GM12864 (cell line): ENCODE results near the gene TMEM129.
"Not testable (repeated sequence)": the region's sequence is repeated elsewhere in the genome, so short reads cannot be mapped to it uniquely, and the experiment has no call there.

ENCODE experiments used
- DNase-seq: peaks from one replicate; pipeline ENCODE4 v3.0.0-alpha.2; 2011; ENCODE audit warnings: low read depth
- H3K4me3 ChIP-seq: 2 replicates; pipeline ENCODE4 v1.5.1; 2011; ENCODE audit warnings: mild to moderate bottlenecking, low read depth, low read length, control low read depth
- CTCF ChIP-seq: IDR thresholded peaks from 2 replicates; pipeline ENCODE4 v1.5.1; 2011; ENCODE audit warnings: low read depth, mild to moderate bottlenecking, moderate library complexity, low read length, control low read depth, inconsistent platforms; ENCODE audit errors: missing control alignments

TMEM129 gene

GRCh38 chr4:1675136-1675801, 45.9 kb downstream of the TMEM129 start:
- TF ChIP-seq CTCF = no peak
- DNase-seq = no peak
- no peak overlapping the region for H3K4me3 ChIP-seq

- TF ChIP-seq CTCF = no peak
Measured at GRCh38 chr4:1674682-1675081, 46.4 kb downstream of the TMEM129 start.

GRCh38 chr4:1673671-1674070, 47.5 kb downstream of the TMEM129 start:
- TF ChIP-seq CTCF = no peak
- no peak for DNase-seq
- H3K4me3 ChIP-seq = no peak overlapping the region

More at GRCh38 chr4:1674682-1675081, 46.4 kb downstream of the TMEM129 start:
- DNase-seq = no peak
- no peak overlapping the region for H3K4me3 ChIP-seq

GRCh38 chr4:1671011-1671410, 50.1 kb downstream of the TMEM129 start:
- H3K4me3 ChIP-seq, DNase-seq: not testable (repeated sequence)

- H3K4me3 ChIP-seq = no peak overlapping the region
- no peak for TF ChIP-seq CTCF
- DNase-seq = no peak
Measured at GRCh38 chr4:1670279-1670678, 50.8 kb downstream of the TMEM129 start.

DNA sequence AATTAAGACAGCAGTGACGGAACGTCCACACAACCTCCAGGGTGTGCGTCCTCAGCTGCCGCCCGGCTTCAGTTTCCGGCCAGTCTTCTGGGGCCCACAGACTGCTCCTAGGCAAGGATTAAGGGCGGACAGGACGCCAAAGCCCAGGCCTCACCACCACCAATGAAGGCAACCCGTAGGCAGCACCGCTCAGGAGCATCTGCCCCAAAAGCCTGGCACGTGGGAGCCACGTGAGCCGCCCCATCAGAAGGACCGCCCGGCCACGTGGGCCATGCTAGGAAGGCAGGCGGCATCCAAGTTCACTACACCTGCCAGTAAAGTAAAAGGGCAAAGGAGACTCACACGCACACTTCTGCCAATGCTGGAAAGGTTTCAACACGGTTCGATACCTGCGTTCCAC, 51.3 kb downstream of the TMEM129 start:
- DNase-seq = no peak
- TF ChIP-seq CTCF = no peak
- no peak overlapping the region for H3K4me3 ChIP-seq

DNA sequence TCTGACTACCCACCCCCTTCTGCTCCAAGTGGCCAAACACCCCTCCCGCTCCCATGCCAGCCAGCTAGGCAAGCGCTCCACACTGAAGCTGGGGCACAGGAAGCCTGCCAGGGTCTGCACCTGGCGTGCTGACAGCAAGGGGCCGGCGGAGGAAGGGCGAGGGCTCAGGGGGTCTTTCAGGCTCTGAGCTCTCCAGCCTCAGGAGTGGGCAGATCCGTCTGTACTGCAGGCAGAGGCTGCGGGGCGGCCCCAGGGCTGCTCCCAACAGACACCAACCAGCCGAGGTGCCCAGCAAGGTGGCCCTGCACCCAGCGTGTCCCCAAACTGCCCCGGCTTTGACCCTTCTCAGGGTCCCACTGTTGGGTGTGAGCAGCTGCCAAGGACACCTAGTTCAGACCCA, 51.9 kb downstream of the TMEM129 start:
- DNase-seq = no peak
- no peak overlapping the region for H3K4me3 ChIP-seq
- TF ChIP-seq CTCF = no peak
